K562 (cell line): ENCODE measurements around the gene BNC2.

ENCODE experiments used
- KLF6 ChIP-seq: fragments of 250-450 bp; sonication (Bioruptor Pico); IDR thresholded peaks from 2 replicates; pipeline ENCODE4 v1.4.0; 2020; ENCODE audit warnings: mild to moderate bottlenecking, moderate library complexity, borderline replicate concordance
- SP1 ChIP-seq: sonication (generic); formaldehyde crosslinking; IDR thresholded peaks from 2 replicates; pipeline ENCODE4 v1.8.1; 2022; ENCODE audit warnings: mild to moderate bottlenecking, missing genetic modification reagents
- YY1 ChIP-seq, 3 experiments: IDR thresholded peaks; 2 replicates each; pipeline ENCODE4 v1.6.1; 2011; ENCODE audit warnings: low read length in 2 of 3, mild to moderate bottlenecking in 2 of 3, moderate library complexity in 2 of 3, borderline replicate concordance in 1 of 3, control low read depth in 1 of 3, low read depth in 1 of 3; ENCODE audit not compliant: insufficient read depth in 3 of 3, insufficient replicate concordance in 2 of 3, control insufficient read depth in 1 of 3, insufficient read length in 1 of 3; ENCODE audit errors: extremely low read depth in 1 of 3
- ZFP36 ChIP-seq: fragments of 150-350 bp; IDR thresholded peaks from 2 replicates; pipeline ENCODE4 v1.6.1; 2018; ENCODE audit warnings: low read length, low read depth; ENCODE audit not compliant: partially characterized antibody
- ZNF282 ChIP-seq: sonication (generic); formaldehyde crosslinking; IDR thresholded peaks from 2 replicates; pipeline ENCODE4 v1.8.1; 2023; ENCODE audit warnings: missing genetic modification reagents
- TF ChIP-seq, protein P1 (sequence below): fragments of 450-650 bp; IDR thresholded peaks from 2 replicates; pipeline ENCODE4 v1.6.1; 2016; ENCODE audit warnings: low read depth

DNA sequence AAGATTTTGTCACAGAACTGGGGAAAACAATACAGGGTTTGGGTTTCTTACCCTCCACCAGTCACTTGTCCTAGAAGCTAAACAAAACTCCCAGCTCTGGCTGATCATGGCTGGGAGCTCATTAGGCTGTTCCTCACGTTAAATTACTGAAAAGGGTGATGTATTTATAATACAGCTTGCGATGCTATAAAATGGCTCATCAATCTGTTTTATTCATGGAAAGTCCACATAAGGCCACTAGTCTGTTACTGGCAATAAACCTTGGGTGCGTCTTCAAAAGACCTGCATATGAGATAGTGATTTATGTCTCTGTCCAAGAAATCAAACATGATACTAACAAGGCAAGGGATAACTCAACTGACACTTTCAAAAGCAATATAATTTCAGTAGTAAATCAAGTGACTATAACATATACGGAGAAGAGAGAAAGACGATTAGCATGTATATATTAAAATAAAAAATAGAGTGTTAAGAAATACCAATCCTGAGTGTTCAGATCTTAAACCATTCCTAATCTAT, 219.0 kb downstream of the BNC2 start:
- TF ChIP-seq, protein P1, sequence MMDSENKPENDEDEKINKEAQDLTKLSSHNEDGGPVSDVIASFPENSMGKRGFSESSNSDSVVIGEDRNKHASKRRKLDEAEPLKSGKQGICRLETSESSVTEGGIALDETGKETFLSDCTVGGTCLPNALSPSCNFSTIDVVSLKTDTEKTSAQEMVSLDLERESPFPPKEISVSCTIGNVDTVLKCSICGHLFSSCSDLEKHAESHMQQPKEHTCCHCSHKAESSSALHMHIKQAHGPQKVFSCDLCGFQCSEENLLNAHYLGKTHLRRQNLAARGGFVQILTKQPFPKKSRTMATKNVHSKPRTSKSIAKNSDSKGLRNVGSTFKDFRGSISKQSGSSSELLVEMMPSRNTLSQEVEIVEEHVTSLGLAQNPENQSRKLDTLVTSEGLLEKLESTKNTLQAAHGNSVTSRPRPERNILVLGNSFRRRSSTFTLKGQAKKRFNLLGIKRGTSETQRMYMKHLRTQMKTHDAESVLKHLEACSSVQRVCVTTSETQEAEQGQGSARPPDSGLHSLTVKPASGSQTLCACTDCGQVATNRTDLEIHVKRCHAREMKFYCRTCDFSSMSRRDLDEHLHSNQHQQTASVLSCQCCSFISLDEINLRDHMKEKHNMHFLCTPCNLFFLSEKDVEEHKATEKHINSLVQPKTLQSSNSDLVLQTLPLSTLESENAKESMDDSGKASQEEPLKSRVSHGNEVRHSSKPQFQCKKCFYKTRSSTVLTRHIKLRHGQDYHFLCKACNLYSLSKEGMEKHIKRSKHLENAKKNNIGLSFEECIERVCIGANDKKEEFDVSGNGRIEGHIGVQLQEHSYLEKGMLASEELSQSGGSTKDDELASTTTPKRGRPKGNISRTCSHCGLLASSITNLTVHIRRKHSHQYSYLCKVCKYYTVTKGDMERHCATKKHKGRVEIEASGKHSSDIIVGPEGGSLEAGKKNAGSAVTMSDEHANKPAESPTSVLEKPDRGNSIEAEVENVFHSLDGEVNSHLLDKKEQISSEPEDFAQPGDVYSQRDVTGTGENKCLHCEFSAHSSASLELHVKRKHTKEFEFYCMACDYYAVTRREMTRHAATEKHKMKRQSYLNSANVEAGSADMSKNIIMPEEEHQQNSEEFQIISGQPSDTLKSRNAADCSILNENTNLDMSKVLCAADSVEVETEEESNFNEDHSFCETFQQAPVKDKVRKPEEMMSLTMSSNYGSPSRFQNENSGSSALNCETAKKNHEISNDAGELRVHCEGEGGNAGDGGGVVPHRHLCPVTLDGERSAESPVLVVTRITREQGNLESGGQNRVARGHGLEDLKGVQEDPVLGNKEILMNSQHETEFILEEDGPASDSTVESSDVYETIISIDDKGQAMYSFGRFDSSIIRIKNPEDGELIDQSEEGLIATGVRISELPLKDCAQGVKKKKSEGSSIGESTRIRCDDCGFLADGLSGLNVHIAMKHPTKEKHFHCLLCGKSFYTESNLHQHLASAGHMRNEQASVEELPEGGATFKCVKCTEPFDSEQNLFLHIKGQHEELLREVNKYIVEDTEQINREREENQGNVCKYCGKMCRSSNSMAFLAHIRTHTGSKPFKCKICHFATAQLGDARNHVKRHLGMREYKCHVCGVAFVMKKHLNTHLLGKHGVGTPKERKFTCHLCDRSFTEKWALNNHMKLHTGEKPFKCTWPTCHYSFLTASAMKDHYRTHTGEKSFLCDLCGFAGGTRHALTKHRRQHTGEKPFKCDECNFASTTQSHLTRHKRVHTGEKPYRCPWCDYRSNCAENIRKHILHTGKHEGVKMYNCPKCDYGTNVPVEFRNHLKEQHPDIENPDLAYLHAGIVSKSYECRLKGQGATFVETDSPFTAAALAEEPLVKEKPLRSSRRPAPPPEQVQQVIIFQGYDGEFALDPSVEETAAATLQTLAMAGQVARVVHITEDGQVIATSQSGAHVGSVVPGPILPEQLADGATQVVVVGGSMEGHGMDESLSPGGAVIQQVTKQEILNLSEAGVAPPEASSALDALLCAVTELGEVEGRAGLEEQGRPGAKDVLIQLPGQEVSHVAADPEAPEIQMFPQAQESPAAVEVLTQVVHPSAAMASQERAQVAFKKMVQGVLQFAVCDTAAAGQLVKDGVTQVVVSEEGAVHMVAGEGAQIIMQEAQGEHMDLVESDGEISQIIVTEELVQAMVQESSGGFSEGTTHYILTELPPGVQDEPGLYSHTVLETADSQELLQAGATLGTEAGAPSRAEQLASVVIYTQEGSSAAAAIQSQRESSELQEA: no peak
- TF ChIP-seq KLF6: no peak
- no peak for TF ChIP-seq ZNF282
- TF ChIP-seq SP1 (CRISPR knock-in tag): no peak
- no peak for TF ChIP-seq YY1 (IDR thresholded peaks at IDR 0.05; ENCODE audit: borderline replicate concordance in 1 of 3, control insufficient read depth in 1 of 3, extremely low read depth in 1 of 3, insufficient read depth in 3 of 3, insufficient read length in 1 of 3, insufficient replicate concordance in 2 of 3, low read depth in 1 of 3, low read length in 2 of 3)
- TF ChIP-seq ZFP36: no peak
